Smooth muscle cell (in vitro differentiated cells): Measurements from ENCODE around the gene PPIB. TPM values are rescaled to one million over a fixed set of nuclear protein-coding genes. Genes with fewer than 3 reads are reported as not detected.

Experiments
- DNase-seq: peaks from one replicate; lab custom pipeline; 2025; ENCODE audit not compliant: unreplicated experiment; lab: John Stamatoyannopoulos, UW
- H2AFZ ChIP-seq: fragments of 200-600 bp; sonication (generic); 2 replicates; pipeline ENCODE4 v1.6.0; 2016; ENCODE audit warnings: antibody characterized with exemption, low read depth, mild to moderate bottlenecking
- H3F3A ChIP-seq: fragments of 200-600 bp; sonication (generic); 2 replicates; pipeline ENCODE4 v1.6.0; 2017; ENCODE audit warnings: antibody characterized with exemption, low read depth
- H3K27ac ChIP-seq: fragments of 200-600 bp; sonication (generic); 2 replicates; pipeline ENCODE4 v1.5.1; 2016; ENCODE audit warnings: low read depth, mild to moderate bottlenecking
- H3K27me3 ChIP-seq: fragments of 200-600 bp; sonication (generic); 2 replicates; pipeline ENCODE4 v1.6.1; 2016; ENCODE audit warnings: low read depth, mild to moderate bottlenecking
- H3K36me3 ChIP-seq: fragments of 200-600 bp; sonication (generic); 2 replicates; pipeline ENCODE4 v1.5.1; 2016; ENCODE audit warnings: low read depth
- H3K4me1 ChIP-seq: fragments of 200-600 bp; sonication (generic); 2 replicates; pipeline ENCODE4 v1.5.1; 2016; ENCODE audit warnings: low read depth
- H3K4me2 ChIP-seq: fragments of 200-600 bp; sonication (generic); 2 replicates; pipeline ENCODE4 v1.6.0; 2016; ENCODE audit warnings: mild to moderate bottlenecking
- H3K4me3 ChIP-seq: fragments of 200-600 bp; sonication (generic); 2 replicates; pipeline ENCODE4 v1.5.1; 2016; ENCODE audit warnings: mild to moderate bottlenecking
- H3K79me2 ChIP-seq: fragments of 200-600 bp; sonication (generic); 2 replicates; pipeline ENCODE4 v1.6.0; 2016; ENCODE audit warnings: low read depth, mild to moderate bottlenecking
- H3K9ac ChIP-seq: fragments of 200-600 bp; sonication (generic); 2 replicates; pipeline ENCODE4 v1.6.0; 2016; ENCODE audit warnings: low read depth
- H3K9me3 ChIP-seq: fragments of 200-600 bp; sonication (generic); replicated peaks from 2 replicates; pipeline ENCODE4 v1.5.1; 2016; ENCODE audit warnings: low read depth
- H4K20me1 ChIP-seq: fragments of 200-600 bp; sonication (generic); 2 replicates; pipeline ENCODE4 v1.6.0; 2016; ENCODE audit warnings: low read depth
- WGBS: methylation state at CpG from one replicate; pipeline ENCODE4 v1.1.7; 2016; ENCODE audit warnings: low lambda C conversion rate; 5-methylcytosine and 5-hydroxymethylcytosine counted together
- polyA plus RNA-seq: library from polyadenylated mRNA; unstranded; fragments of >200 nt; fragmentation: Nextera tagmentation; extraction: Ambion mirVana; gene quantifications from 2 replicates; pipeline ENCODE4 v1.2.1, GENCODE V29; 2016
- total RNA-seq: library from RNA; depleted of rRNA; stranded (reverse); fragments of >200 nt; gene quantifications from 2 replicates; pipeline ENCODE4 v1.2.3, GENCODE V29; 2014
- TF ChIP-seq, protein P1 (sequence below): fragments of 200-600 bp; sonication (generic); IDR thresholded peaks from 2 replicates; pipeline ENCODE4 v1.5.1; 2017; ENCODE audit warnings: borderline replicate concordance, mild to moderate bottlenecking, antibody characterized with exemption; ENCODE audit not compliant: insufficient read depth, poor library complexity, severe bottlenecking

Gene PPIB
- total and polyA plus RNA-seq, 2 experiments from 2014 or later = 880 to 1,897 TPM

DNA sequence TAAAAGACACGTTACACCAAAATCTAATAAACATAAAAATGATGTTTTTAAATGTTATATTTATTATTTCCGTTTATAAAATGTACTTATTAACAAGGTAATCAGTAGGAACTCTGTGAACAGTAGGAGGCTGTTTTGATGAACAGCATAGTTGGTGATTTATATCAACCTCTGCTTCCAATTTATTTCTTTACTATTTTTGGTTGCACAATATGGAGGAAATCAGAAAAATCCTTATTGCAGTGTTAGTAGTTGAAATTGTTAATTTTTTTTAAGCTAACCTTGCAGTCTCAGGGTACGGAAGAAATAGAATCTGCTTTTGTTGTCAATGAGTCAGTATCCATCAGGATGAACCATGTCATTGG lies 16.3 kb downstream of the PPIB start:
- no peak overlapping the region for H3K4me2 ChIP-seq
- no peak overlapping the region for H2AFZ ChIP-seq
- H3K9ac ChIP-seq = no peak overlapping the region
- H3K36me3 ChIP-seq = no peaks in the 10 kb centered on the region
- no peaks in the 10 kb centered on the region for H3K9me3 ChIP-seq
- no peak overlapping the region for H3K27ac ChIP-seq
- no peaks in the 10 kb centered on the region for H3F3A ChIP-seq
- DNase-seq = no peak
- 96% methylated on average over 3 of the region's 3 CpGs for WGBS
- no peaks in the 10 kb centered on the region for H3K79me2 ChIP-seq
- peaks cover 3% of the 10 kb centered on the region for H3K27me3 ChIP-seq
- no peaks in the 10 kb centered on the region for H4K20me1 ChIP-seq
- H3K4me3 ChIP-seq = no peak overlapping the region
- TF ChIP-seq, protein P1, sequence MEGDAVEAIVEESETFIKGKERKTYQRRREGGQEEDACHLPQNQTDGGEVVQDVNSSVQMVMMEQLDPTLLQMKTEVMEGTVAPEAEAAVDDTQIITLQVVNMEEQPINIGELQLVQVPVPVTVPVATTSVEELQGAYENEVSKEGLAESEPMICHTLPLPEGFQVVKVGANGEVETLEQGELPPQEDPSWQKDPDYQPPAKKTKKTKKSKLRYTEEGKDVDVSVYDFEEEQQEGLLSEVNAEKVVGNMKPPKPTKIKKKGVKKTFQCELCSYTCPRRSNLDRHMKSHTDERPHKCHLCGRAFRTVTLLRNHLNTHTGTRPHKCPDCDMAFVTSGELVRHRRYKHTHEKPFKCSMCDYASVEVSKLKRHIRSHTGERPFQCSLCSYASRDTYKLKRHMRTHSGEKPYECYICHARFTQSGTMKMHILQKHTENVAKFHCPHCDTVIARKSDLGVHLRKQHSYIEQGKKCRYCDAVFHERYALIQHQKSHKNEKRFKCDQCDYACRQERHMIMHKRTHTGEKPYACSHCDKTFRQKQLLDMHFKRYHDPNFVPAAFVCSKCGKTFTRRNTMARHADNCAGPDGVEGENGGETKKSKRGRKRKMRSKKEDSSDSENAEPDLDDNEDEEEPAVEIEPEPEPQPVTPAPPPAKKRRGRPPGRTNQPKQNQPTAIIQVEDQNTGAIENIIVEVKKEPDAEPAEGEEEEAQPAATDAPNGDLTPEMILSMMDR = no peak
- H3K4me1 ChIP-seq = no peaks in the 10 kb centered on the region

DNA sequence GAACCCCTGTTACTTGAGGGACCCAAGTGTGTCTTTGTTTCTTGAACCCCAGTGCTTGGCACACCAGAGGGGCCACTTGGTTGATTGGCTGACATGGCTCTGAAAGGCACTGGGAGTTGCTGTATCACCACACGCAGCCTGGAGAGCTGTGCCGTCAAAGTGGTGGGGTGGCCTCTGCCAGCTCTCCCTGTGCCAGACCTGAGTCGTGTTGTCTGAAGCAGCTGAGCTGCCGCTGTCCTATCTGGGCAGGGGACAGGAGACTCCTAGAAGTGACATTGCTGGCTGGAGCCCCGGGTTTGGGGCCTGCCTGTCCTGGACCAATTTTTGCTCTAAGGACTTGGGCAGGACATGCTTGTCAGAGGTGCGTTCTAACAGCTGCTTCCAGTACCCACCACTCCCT lies 16.8 kb downstream of the PPIB start:
- 91% methylated on average over 6 of the region's 6 CpGs for WGBS
- Histone ChIP-seq H3K4me2 (no peak overlapping the region), H3K27ac (no peak overlapping the region), H3K4me3 (no peak overlapping the region), H3K79me2 (no peaks in the 10 kb centered on the region), H3K4me1 (no peaks in the 10 kb centered on the region), H3K9me3 (no peaks in the 10 kb centered on the region), H3F3A (no peaks in the 10 kb centered on the region), H3K27me3 (no peaks in the 10 kb centered on the region), H4K20me1 (no peaks in the 10 kb centered on the region), H3K36me3 (no peaks in the 10 kb centered on the region), H2AFZ (no peak overlapping the region), H3K9ac (no peak overlapping the region)
- TF ChIP-seq, protein P1 = no peak
- no peak for DNase-seq

DNA sequence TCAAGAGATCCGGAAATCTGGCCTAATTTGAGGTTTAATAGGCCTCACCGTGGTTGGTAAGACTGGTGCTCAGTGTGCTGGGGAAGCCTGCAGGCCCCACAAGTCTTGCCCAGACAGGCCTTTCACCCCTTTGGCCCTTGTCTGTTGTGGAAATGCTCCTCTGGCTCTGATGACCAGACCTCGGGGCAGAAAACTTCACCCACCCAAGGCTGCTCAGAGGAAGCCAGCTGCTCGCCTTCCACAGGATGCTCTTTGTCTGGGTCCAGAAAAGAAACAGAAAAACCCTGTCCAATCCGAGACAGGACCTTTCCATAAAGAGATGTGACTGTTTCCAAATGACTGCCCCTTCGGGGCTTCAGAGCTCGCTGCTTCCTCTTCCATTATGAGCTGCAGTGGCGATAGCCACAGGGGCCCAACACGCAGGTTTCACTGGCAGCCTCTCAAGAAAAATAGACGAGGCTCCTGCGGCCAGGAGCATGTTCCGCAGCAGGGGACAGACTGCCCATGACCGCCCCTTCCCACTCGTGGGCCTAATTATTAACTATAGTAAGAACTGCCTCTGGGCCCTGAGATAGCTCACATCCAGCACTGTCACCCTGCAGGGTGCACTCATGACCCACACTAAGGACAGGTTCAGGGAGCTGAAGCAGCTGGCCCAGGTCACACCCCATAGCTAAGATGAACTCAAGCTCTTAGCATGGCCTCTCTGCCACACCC lies 18.1 kb downstream of the PPIB start:
- H3K9ac ChIP-seq = no peak overlapping the region
- WGBS = 96% methylated on average over 14 of the region's 14 CpGs

More for the DNA sequence above, 18.1 kb downstream of the PPIB start:
- H3K27ac ChIP-seq = no peak overlapping the region
- H3K79me2 ChIP-seq = no peaks in the 10 kb centered on the region
- H2AFZ ChIP-seq = no peak overlapping the region
- no peaks in the 10 kb centered on the region for H4K20me1 ChIP-seq
- H3F3A ChIP-seq = no peaks in the 10 kb centered on the region
- no peaks in the 10 kb centered on the region for H3K4me1 ChIP-seq
- no peaks in the 10 kb centered on the region for H3K27me3 ChIP-seq
- no peak for DNase-seq
- H3K9me3 ChIP-seq = no peaks in the 10 kb centered on the region
- no peak overlapping the region for H3K4me3 ChIP-seq
- TF ChIP-seq, protein P1 = no peak
- H3K4me2 ChIP-seq = no peak overlapping the region
- H3K36me3 ChIP-seq = no peaks in the 10 kb centered on the region
